Upper lobe of left lung (tissue), 6 donors: ENCODE results near the gene PCDH18. TPM values are rescaled to one million over a fixed set of nuclear protein-coding genes. Genes with fewer than 3 reads are reported as not detected.

Experiments
- ATAC-seq, 2 donors: fragments of 200-7000 bp; cut with Tn5 transposase; one replicate each; pipeline ENCODE4 v1.9.1; 2022; ENCODE audit warnings: mild to moderate bottlenecking in 2 of 2, moderate library complexity in 2 of 2; ENCODE audit not compliant: low FRiP score in 2 of 2
- DNase-seq, 2 donors: peaks; one replicate each; pipeline ENCODE4 v3.0.0-alpha.2; 2019 to 2020
- H3K27ac ChIP-seq, 4 donors: fragments of 200-600 bp; sonication (generic); one replicate each; pipeline ENCODE4 v1.5.1; 2016 to 2019
- H3K27me3 ChIP-seq, 4 donors: fragments of 200-600 bp; sonication (generic); one replicate each; pipeline ENCODE4 v1.5.1; 2017 to 2019
- H3K36me3 ChIP-seq, 4 donors: fragments of 200-600 bp; sonication (generic); one replicate each; pipeline ENCODE4 v1.5.1; 2016 to 2019
- H3K4me1 ChIP-seq, 4 donors: fragments of 200-600 bp; sonication (generic); one replicate each; pipeline ENCODE4 v1.5.1; 2018 to 2019
- H3K4me3 ChIP-seq, 4 donors: fragments of 200-600 bp; sonication (generic); one replicate each; pipeline ENCODE4 v1.5.1; 2017 to 2019; ENCODE audit warnings: mild to moderate bottlenecking in 2 of 4, moderate library complexity in 1 of 4
- H3K9me3 ChIP-seq, 4 donors: fragments of 200-600 bp; sonication (generic); one replicate each; pipeline ENCODE4 v1.5.1; 2018 to 2019
- EP300 ChIP-seq, 4 donors: sonication (generic); formaldehyde crosslinking; IDR thresholded peaks; one replicate each; pipeline ENCODE4 v1.5.1; 2017; ENCODE audit warnings: antibody characterized with exemption in 4 of 4, control low read depth in 2 of 4
- POLR2A ChIP-seq, 4 donors: fragments of 450-650 bp; IDR thresholded peaks; one replicate each; pipeline ENCODE4 v1.5.1; 2016 to 2017; ENCODE audit warnings: antibody characterized with exemption in 4 of 4, mild to moderate bottlenecking in 2 of 4
- POLR2AphosphoS5 ChIP-seq, 2 donors: sonication (generic); formaldehyde crosslinking; IDR thresholded peaks; one replicate each; pipeline ENCODE4 v1.5.1; 2017; ENCODE audit warnings: antibody characterized with exemption in 2 of 2
- WGBS, 2 donors: methylation state at CpG; one replicate each; pipeline ENCODE4 v1.1.5; 2017 to 2018; 5-methylcytosine and 5-hydroxymethylcytosine counted together
- total RNA-seq, 6 donors: library from RNA; depleted of rRNA in 4 of 6; stranded (reverse); fragments of >200 nt in 4 of 6; gene quantifications; one replicate each; pipeline versions ENCODE4 v1.1.0 to v1.2.1, GENCODE V29; 2016 to 2021
- TF ChIP-seq, protein P1 (sequence below), 6 experiments: fragments of 450-650 bp in 4 of 6; fragments of 200-600 bp in 2 of 6; sonication (generic) in 2 of 6; IDR thresholded peaks; one replicate each; pipeline ENCODE4 v1.5.1; 2016 to 2019; ENCODE audit warnings: antibody characterized with exemption in 6 of 6
- donor health status: DM: no; HTN: no; CAD: no; lungs with moderate emphysema.
- donor health status: DM: no; HTN: yes; CAD: no; lungs with severe emphysema.

The PCDH18 gene
- total RNA-seq, 6 donors from 2014 or later: 3.9 to 12.1 (median 4.5) TPM

DNA sequence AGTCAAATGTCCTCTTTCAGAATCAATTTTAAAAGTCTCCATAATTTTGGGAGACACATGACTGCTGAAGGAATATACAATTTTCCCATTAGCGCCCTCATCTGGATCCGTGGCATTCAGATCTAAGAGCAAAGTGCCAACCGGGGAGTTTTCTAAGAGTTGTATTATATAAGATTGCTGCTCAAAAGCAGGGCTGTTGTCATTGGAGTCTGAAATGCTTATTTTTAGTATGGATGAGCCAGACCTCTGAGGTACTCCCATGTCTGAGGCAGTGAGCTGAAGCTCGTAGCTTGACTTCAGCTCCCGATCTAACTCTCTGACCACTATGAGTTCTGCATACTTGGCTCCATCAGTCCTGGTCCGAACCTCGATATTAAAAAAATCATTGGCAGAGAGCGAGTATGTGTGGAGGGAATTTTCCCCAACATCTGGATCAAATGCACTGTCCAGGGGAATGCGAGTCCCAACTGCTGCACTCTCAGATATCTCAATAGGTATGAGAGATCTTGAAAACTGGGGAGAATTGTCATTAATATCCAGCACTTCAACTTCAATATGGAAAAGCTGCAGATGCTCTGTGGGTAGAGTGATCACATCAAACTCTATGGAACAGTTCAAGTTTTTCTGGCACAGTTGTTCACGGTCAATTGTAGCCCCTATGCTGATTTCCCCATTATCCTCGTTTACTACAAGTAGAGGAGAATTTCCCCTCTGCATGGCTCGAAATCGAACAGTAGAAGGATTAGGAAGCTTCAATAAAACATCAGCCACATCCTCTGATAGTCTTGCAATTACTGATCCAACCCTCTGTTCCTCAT, 917 bp downstream of the PCDH18 start:
- Histone ChIP-seq H3K36me3 (no peaks in the 10 kb centered on the region), H3K4me1 (peaks cover 0 to 7% (median 2%) of the 10 kb centered on the region in 4 donors), H3K27me3 (no peaks in the 10 kb centered on the region), H3K4me3 (peak overlapping the region; percentile 39 to 57 (median 44)), H3K9me3 (no peaks in the 10 kb centered on the region), H3K27ac (peak overlapping the region; percentile 64 to 85 (median 73))
- ATAC-seq: peak in 1 of 2 donors; percentile 44
- WGBS, 2 donors: 24 to 29% methylated on average over 13 of the region's 13 CpGs
- no peak for DNase-seq
- TF ChIP-seq POLR2AphosphoS5 (IDR thresholded peaks at IDR 0.05) (no peak), POLR2A (IDR thresholded peaks at IDR 0.05) (no peak)
- TF ChIP-seq, protein P1, sequence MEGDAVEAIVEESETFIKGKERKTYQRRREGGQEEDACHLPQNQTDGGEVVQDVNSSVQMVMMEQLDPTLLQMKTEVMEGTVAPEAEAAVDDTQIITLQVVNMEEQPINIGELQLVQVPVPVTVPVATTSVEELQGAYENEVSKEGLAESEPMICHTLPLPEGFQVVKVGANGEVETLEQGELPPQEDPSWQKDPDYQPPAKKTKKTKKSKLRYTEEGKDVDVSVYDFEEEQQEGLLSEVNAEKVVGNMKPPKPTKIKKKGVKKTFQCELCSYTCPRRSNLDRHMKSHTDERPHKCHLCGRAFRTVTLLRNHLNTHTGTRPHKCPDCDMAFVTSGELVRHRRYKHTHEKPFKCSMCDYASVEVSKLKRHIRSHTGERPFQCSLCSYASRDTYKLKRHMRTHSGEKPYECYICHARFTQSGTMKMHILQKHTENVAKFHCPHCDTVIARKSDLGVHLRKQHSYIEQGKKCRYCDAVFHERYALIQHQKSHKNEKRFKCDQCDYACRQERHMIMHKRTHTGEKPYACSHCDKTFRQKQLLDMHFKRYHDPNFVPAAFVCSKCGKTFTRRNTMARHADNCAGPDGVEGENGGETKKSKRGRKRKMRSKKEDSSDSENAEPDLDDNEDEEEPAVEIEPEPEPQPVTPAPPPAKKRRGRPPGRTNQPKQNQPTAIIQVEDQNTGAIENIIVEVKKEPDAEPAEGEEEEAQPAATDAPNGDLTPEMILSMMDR (IDR thresholded peaks at IDR 0.05): peak in 1 of 6 experiments; percentile 18

DNA sequence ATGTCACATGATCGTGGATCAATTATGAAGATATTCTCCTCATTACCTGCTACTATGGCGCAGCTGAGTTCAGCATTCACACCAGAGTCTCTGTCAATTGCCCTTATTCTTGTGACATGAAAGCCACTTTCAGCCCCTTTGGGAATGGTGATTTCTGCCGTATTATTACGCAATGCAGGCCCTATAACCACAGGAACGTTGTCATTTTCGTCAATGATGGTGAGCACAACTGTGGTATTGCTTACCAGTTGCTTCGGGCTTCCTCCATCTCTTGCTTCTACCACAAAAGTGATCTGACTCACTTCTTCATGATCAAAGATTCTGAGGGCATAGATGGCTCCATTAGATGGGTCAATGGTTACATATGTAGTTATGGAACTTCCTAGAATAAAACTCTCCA, 2.1 kb downstream of the PCDH18 start:
- peaks cover 0 to 7% (median 2%) of the 10 kb centered on the region in 4 donors for H3K4me1 ChIP-seq
- 75 to 76% methylated on average over 7 of the region's 7 CpGs for WGBS, 2 donors
- no peaks in the 10 kb centered on the region for H3K9me3 ChIP-seq
- DNase-seq: no peak
- peak overlapping the region in 2 of 4 donors; percentile 28 to 48 for H3K27ac ChIP-seq
- H3K4me3 ChIP-seq: peak overlapping the region in 3 of 4 donors; percentile 39 to 57 (median 47)
- H3K27me3 ChIP-seq: no peaks in the 10 kb centered on the region
- no peak for ATAC-seq
- no peak for TF ChIP-seq POLR2AphosphoS5 (IDR thresholded peaks at IDR 0.05)
- no peak for TF ChIP-seq POLR2A (IDR thresholded peaks at IDR 0.05)
- TF ChIP-seq, protein P1 (IDR thresholded peaks at IDR 0.05): no peak
- no peak for TF ChIP-seq EP300 (IDR thresholded peaks at IDR 0.05)
- no peaks in the 10 kb centered on the region for H3K36me3 ChIP-seq

DNA sequence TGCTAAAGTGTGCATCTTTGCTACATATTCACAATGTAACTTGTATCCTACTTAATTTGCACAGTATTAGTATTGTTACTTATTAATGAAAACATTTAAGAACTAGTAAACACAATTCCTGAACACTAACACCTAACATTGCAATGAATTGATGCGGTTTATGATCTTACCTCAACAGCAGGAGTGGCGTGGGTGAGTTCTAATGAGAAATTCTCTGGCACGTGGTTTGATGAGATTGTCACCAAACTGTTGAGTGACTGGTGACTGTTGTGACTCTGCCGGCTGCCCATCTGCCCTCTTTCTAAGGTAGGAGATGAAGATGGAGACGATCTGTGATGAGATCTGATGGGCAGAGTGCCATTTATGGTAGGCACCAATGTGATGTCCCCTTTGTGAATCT, 2.9 kb downstream of the PCDH18 start:
- Histone ChIP-seq H3K4me3 (peak overlapping the region; percentile 2 to 57 (median 24)), H3K9me3 (no peaks in the 10 kb centered on the region), H3K4me1 (peaks cover 0 to 7% (median 2%) of the 10 kb centered on the region in 4 donors), H3K27ac (peak overlapping the region in 1 of 4 donors; percentile 28), H3K27me3 (no peaks in the 10 kb centered on the region), H3K36me3 (no peaks in the 10 kb centered on the region)
- TF ChIP-seq POLR2AphosphoS5 (IDR thresholded peaks at IDR 0.05) (no peak), EP300 (IDR thresholded peaks at IDR 0.05) (no peak), POLR2A (IDR thresholded peaks at IDR 0.05) (no peak)
- TF ChIP-seq, protein P1 (IDR thresholded peaks at IDR 0.05): no peak
- no peak for ATAC-seq
- 74 to 75% methylated on average over 5 of the region's 5 CpGs for WGBS, 2 donors
- DNase-seq: no peak

DNA sequence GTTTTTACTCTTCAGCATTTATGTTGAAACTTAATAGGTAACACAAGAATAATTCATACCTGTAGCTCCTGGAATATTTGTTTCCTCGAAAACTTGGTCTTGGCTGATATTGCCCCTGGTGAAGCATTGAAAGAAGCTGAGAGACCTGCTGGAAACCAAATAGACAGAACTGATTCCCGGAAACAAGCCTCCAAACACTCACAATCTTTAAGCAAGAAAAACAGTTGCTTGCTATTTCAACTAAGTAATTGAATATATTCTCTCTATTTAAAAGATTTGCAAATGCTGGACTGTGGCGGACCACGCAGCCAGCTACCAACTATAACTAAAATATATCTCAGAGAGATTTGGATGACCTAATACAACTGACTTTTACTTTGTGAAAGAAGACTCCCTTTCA, 3.6 kb downstream of the PCDH18 start:
- Histone ChIP-seq H3K27me3 (no peaks in the 10 kb centered on the region), H3K4me1 (peaks cover 0 to 7% (median 2%) of the 10 kb centered on the region in 4 donors), H3K36me3 (no peaks in the 10 kb centered on the region), H3K9me3 (no peaks in the 10 kb centered on the region), H3K4me3 (peak overlapping the region in 2 of 4 donors; percentile 47 to 57), H3K27ac (no peak overlapping the region)
- WGBS, 2 donors: 80 to 85% methylated on average over 4 of the region's 4 CpGs
- no peak for DNase-seq
- TF ChIP-seq, protein P1 (IDR thresholded peaks at IDR 0.05): no peak
- TF ChIP-seq EP300 (IDR thresholded peaks at IDR 0.05) (no peak), POLR2AphosphoS5 (IDR thresholded peaks at IDR 0.05) (no peak)
- ATAC-seq: no peak
